Neutrophil (primary cell): Measurements from ENCODE around the gene BICD1.

Experiments
- H3K27ac ChIP-seq: fragments of 200-600 bp; sonication (generic); 2 replicates; pipeline ENCODE4 v1.5.1; 2016; ENCODE audit warnings: mild to moderate bottlenecking, moderate library complexity
- H3K27me3 ChIP-seq: fragments of 200-600 bp; sonication (generic); 2 replicates; pipeline ENCODE4 v1.6.0; 2016; ENCODE audit warnings: mild to moderate bottlenecking
- H3K36me3 ChIP-seq: fragments of 200-600 bp; sonication (generic); 2 replicates; pipeline ENCODE4 v1.5.1; 2017
- H3K4me1 ChIP-seq, 2 experiments: fragments of 200-600 bp in 1 of 2; sonication (generic) in 1 of 2; 1 replicate in 1 of 2; 2 replicates in 1 of 2; pipeline versions ENCODE4 v1.5.1 to v1.6.1; 2013 to 2016; ENCODE audit warnings: low read depth in 1 of 2, low read length in 1 of 2, mild to moderate bottlenecking in 1 of 2, moderate library complexity in 1 of 2; ENCODE audit not compliant: control insufficient read depth in 1 of 2, insufficient read depth in 1 of 2
- H3K4me3 ChIP-seq, 2 experiments: fragments of 200-600 bp in 1 of 2; sonication (generic) in 1 of 2; 1 replicate in 1 of 2; 2 replicates in 1 of 2; pipeline ENCODE4 v1.5.1; 2013 to 2016; ENCODE audit warnings: low read depth in 1 of 2, low read length in 1 of 2, mild to moderate bottlenecking in 1 of 2, moderate library complexity in 1 of 2
- H3K9me3 ChIP-seq: fragments of 200-600 bp; sonication (generic); 2 replicates; pipeline ENCODE4 v1.5.1; 2016
- CTCF ChIP-seq: fragments of 200-600 bp; sonication (generic); IDR thresholded peaks from 2 replicates; pipeline ENCODE4 v1.5.1; 2016; ENCODE audit warnings: antibody characterized with exemption

BICD1 gene

GRCh38 chr12:32139064-32139421, 32.4 kb downstream of the BICD1 start:
- Histone ChIP-seq H3K36me3 (no peaks in the 10 kb centered on the region), H3K4me3 (no peak overlapping the region), H3K4me1 (peaks cover 3 to 8% of the 10 kb centered on the region in 2 experiments), H3K9me3 (no peaks in the 10 kb centered on the region), H3K27ac (no peak overlapping the region), H3K27me3 (peaks cover 4% of the 10 kb centered on the region)
- TF ChIP-seq CTCF = no peak

GRCh38 chr12:32140877-32141276, 34.2 kb downstream of the BICD1 start:
- Histone ChIP-seq H3K4me1 (peaks cover 3 to 8% of the 10 kb centered on the region in 2 experiments), H3K4me3 (no peak overlapping the region)

GRCh38 chr12:32145096-32145495, 38.4 kb downstream of the BICD1 start:
- Histone ChIP-seq H3K9me3 (no peaks in the 10 kb centered on the region), H3K4me3 (no peak overlapping the region), H3K4me1 (no peaks in the 10 kb centered on the region), H3K27ac (no peak overlapping the region), H3K27me3 (no peaks in the 10 kb centered on the region), H3K36me3 (no peaks in the 10 kb centered on the region)
- TF ChIP-seq CTCF = no peak

More at GRCh38 chr12:32140877-32141276, 34.2 kb downstream of the BICD1 start:
- H3K27me3 ChIP-seq = no peaks in the 10 kb centered on the region
- no peaks in the 10 kb centered on the region for H3K9me3 ChIP-seq
- no peak for TF ChIP-seq CTCF
- H3K36me3 ChIP-seq = no peaks in the 10 kb centered on the region
- H3K27ac ChIP-seq = no peak overlapping the region

GRCh38 chr12:32146074-32146873, 39.6 kb downstream of the BICD1 start:
- H3K36me3 ChIP-seq = no peaks in the 10 kb centered on the region
- H3K4me3 ChIP-seq = no peak overlapping the region
- no peak for TF ChIP-seq CTCF
- H3K9me3 ChIP-seq = no peaks in the 10 kb centered on the region
- no peaks in the 10 kb centered on the region for H3K27me3 ChIP-seq
- H3K4me1 ChIP-seq = no peaks in the 10 kb centered on the region
- H3K27ac ChIP-seq = no peak overlapping the region

GRCh38 chr12:32148372-32148771, 41.7 kb downstream of the BICD1 start:
- Histone ChIP-seq H3K36me3 (no peaks in the 10 kb centered on the region), H3K27ac (no peak overlapping the region), H3K9me3 (no peaks in the 10 kb centered on the region), H3K27me3 (no peaks in the 10 kb centered on the region), H3K4me1 (no peaks in the 10 kb centered on the region), H3K4me3 (no peak overlapping the region)
- TF ChIP-seq CTCF = no peak
